Inflammatory macrophage treated with lipopolysaccharide for 4 hours (primary cell): ENCODE results near the gene SNRPD3.
"Not testable (repeated sequence)": the region's sequence is repeated elsewhere in the genome, so short reads cannot be mapped to it uniquely, and the experiment has no call there.

Experiments used
- DNase-seq: peaks from one replicate; pipeline ENCODE4 v3.0.0-alpha.2; 2020

Gene SNRPD3

GRCh38 chr22:24535348-24535747 is 20.5 kb upstream of the SNRPD3 start:
- DNase-seq = no peak

GRCh38 chr22:24536089-24536488 is 19.7 kb upstream of the SNRPD3 start:
- DNase-seq = no peak

- no peak for DNase-seq
Measured at GRCh38 chr22:24540470-24540869, 15.3 kb upstream of the SNRPD3 start.

- no peak for DNase-seq
Measured at GRCh38 chr22:24541681-24542515, 13.9 kb upstream of the SNRPD3 start.

- DNase-seq = no peak
Measured at GRCh38 chr22:24542641-24543040, 13.2 kb upstream of the SNRPD3 start.

- DNase-seq = no peak
Measured at GRCh38 chr22:24543185-24543601, 12.6 kb upstream of the SNRPD3 start.

- no peak for DNase-seq
Measured at GRCh38 chr22:24543679-24544243, 12.0 kb upstream of the SNRPD3 start.

- no peak for DNase-seq
Measured at GRCh38 chr22:24548812-24549211, 7.0 kb upstream of the SNRPD3 start.

- peak; percentile 66 for DNase-seq
Measured at GRCh38 chr22:24550028-24550901, 5.5 kb upstream of the SNRPD3 start.

GRCh38 chr22:24550902-24551435 is 4.8 kb upstream of the SNRPD3 start:
- no peak for DNase-seq

- not testable (repeated sequence) for DNase-seq
Measured at GRCh38 chr22:24552503-24553286, 3.1 kb upstream of the SNRPD3 start.

GRCh38 chr22:24553597-24554312 is 2.0 kb upstream of the SNRPD3 start:
- no peak for DNase-seq

GRCh38 chr22:24554313-24555164 is 1.3 kb upstream of the SNRPD3 start, which contains the start of gene GUCD1:
GUCD1 (minus strand) TSS chr22:24555138; CDS start chr22:24554991, 147 bp downstream.
- peak; percentile 55 for DNase-seq

- DNase-seq = no peak
Measured at GRCh38 chr22:24559471-24559870, 3.7 kb downstream of the SNRPD3 start.

- DNase-seq = no peak
Measured at GRCh38 chr22:24563246-24563645, 7.4 kb downstream of the SNRPD3 start.

GRCh38 chr22:24564376-24565058 is 8.7 kb downstream of the SNRPD3 start:
- DNase-seq = no peak

GRCh38 chr22:24565077-24565476 is 9.3 kb downstream of the SNRPD3 start:
- no peak for DNase-seq

- DNase-seq = no peak
Measured at GRCh38 chr22:24566899-24567511, 11.2 kb downstream of the SNRPD3 start.

GRCh38 chr22:24567668-24568067 is 11.9 kb downstream of the SNRPD3 start:
- DNase-seq = no peak

- no peak for DNase-seq
Measured at GRCh38 chr22:24571266-24571665, 15.5 kb downstream of the SNRPD3 start.
